ENCODE data around the gene ARSH.
"Not testable (repeated sequence)": the region's sequence is repeated elsewhere in the genome, so short reads cannot be mapped to it uniquely, and the experiment has no call there.

ARSH gene

DNA sequence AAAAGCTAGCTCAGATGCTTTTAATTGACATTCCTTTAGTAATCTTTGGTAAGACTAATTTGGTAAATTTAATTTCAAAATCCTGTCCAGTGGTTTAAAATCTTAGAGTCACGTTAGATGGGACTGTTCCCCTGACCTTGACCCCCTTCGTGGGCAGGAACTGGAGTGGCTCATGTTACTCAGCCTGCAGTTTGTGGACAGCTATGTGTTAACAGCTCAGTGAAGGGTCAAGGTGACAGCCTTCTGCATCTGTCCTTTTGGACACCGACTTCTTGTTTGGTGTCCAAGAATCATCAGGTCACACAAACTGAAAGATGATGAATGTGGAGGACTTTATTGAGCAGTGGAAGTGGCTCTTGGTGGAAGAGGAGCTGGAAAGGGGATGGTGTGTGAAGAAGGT lies 37.9 kb downstream of the ARSH start:
- DNase-seq, result no peak

DNA sequence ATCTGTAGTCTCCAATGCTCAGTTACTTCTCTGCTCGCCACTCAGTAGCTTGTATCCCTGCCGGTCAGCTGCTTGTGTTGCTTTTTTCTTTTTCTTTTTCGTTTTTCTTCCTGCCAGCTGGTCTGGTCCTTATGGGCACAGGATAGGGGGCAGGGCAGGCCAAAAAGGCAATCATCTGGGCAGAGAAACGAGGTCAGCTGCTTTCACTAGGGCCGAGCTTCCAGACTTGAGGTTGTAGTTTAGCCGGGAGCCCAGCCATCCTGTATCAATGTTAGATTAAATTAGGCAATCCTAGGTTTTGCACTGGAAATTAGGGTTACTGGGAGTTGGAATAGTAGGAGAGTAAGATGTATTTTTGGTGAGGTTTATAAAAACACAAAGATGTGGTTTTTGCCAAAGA lies 38.3 kb downstream of the ARSH start:
- DNase-seq, result no peak

DNA sequence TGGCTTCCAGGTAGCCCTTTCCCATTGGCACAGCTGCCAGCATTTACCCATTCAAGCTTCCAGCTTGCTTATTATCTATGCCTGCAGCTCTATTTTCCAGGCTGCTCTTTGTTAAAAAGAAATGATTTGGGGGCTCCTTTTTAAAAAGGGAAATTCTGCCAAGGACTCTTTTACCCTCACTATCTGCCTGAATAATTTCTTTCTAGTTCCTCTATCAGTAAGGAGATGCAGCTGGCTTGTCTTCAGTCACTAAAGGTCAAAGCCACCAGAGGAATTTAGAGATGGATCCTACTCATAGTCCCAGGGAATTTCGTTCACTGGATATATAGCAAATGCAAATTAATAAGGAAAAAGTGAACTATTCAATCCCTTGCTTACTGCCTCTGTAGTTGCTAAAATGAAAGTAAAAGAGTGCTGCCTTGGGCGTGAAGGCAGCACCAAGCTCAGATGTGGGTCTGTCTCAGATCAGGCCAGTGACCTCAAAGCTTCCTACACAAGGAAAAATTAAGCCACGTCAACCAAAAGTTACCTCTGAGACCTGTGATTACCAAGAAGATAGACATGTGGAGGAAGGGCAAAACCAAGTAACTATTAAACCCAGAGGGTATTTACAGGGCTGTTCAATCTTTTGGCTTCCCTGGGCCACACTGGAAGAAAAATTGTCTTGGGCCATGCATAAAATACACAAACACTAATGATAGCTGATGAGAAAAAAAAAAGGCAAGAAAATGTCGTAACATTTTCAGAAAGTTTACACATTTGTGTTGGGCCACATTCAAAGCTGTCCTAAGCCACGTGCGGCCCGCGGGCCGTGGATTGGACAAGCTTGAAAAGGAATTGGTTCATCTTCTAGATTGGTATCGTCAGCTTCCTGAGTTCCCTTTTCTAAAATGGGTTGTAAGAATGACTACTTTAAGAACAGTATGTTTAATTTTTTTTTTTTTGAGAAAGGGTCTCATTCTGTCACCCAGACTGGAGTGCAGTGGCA lies 40.2 kb downstream of the ARSH start:
- DNase-seq, result no peak

DNA sequence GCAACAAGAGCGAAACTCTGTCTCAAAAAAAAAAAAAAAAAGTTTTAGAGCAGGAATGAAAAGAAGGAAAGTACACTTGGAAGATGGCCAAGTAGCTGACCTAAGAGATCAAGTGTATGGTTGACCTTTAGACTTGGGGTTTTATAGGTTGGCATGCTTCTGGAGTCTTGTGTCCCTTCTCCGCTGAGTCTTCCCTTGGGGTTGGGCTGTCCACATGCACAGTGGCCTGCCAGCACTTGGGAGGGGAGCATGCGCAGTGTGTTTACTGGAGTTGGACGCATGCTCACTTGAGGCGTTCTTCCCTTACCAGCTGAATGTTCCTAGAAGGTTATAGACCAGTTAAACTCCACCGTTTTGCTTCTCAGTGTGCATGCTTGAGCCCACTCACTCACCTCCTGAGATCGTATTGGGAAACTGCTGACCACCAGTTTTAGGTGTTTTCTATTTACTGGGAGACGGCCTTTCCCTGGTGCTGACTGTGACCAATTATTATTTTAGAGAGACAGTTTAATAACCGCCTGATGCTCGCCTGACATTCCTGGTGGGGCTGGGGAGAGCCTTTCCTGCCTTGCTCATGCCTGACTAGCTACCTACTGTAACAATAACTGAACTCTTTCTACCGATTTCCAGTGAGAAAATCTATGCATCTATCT lies 44.3 kb downstream of the ARSH start:
- DNase-seq, result not testable (repeated sequence)

DNA sequence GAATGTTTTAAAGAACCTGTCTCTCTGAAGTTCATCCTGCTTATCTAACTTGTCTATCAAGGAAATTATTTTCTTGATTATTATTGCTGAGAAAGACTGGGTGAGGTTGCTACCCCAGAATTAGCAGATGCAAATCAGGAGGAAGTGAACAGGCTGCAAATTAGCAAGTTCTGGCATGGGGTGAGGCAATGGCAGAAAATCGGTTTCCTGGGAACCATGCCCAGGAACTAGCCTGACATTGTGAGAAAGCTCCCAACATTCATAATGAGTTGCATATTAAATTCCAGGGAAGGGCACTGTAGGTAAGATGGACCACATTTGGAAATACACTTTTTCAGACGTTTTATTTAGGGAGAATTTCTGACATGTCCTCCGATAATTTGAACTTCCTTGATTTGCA lies 46.5 kb downstream of the ARSH start:
- DNase-seq, result no peak

GRCh38 chrX:3066555-3066954 lies 60.2 kb downstream of the ARSH start:
- no peak for DNase-seq

- DNase-seq, result no peak
Observed at GRCh38 chrX:3075959-3076358, 69.6 kb downstream of the ARSH start.

DNA sequence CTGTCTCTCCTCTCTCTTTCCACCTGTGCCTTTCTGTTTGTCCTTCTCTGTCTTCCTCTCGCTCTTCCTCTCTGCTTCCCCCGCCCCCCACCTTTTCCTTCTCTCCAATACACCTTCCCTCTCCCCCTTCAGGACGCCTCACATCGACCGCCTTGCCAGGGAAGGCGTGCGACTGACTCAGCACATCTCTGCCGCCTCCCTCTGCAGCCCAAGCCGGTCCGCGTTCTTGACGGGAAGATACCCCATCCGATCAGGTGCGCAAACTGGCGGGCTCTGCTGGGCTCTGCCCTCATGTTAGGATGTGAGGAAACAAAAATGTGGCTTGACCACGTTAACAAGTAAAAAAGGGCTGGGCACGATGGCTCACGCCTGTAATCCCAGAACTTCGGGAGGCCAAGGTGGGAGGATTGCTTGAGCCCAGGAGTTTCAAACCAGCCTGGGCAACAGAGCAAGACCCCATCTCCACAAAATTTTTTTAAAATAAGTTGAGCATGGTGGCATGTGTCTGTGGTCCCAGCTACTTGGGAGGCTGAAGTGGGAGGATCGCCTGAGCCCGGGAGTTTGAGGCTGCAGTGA lies 70.2 kb downstream of the ARSH start:
- no peak for DNase-seq
